ENCODE data around the gene FBLN2.
"Not testable (repeated sequence)": the region's sequence is repeated elsewhere in the genome, so short reads cannot be mapped to it uniquely, and the experiment has no call there.

FBLN2 gene

GRCh38 chr3:13548696-13549622 lies at the start of gene FBLN2:
Gene FBLN2 (plus strand): TSS chr3:13549125. CDS start chr3:13570356, 21,231 bp downstream.
- no peak for TF ChIP-seq CTCF (IDR thresholded peaks at IDR 0.05; ENCODE audit: low read depth, low read length)
- peak within 1 kb of the TSS; percentile 24 to 43 for H3K4me3 ChIP-seq (replicated peaks in 1 of 2; ENCODE audit: low read depth in 2 of 2, low read length in 2 of 2)
- DNase-seq (ENCODE audit: low read depth in 2 of 2), result peak in 1 of 2 donors; percentile 74

GRCh38 chr3:13499246-13499645 lies 49.7 kb upstream of the FBLN2 start:
- DNase-seq (ENCODE audit: low read depth in 2 of 2); H3K4me3 ChIP-seq (replicated peaks in 1 of 2; ENCODE audit: low read depth in 2 of 2, low read length in 2 of 2): not testable (repeated sequence)

GRCh38 chr3:13500133-13500885 lies 48.6 kb upstream of the FBLN2 start:
- TF ChIP-seq CTCF (IDR thresholded peaks at IDR 0.05; ENCODE audit: low read depth, low read length), result peak; percentile 62
- no peak overlapping the region for H3K4me3 ChIP-seq (replicated peaks in 1 of 2; ENCODE audit: low read depth in 2 of 2, low read length in 2 of 2)
- peak; percentile 13 to 25 for DNase-seq (ENCODE audit: low read depth in 2 of 2)

- no peak overlapping the region for H3K4me3 ChIP-seq (replicated peaks in 1 of 2; ENCODE audit: low read depth in 2 of 2, low read length in 2 of 2)
- no peak for TF ChIP-seq CTCF (IDR thresholded peaks at IDR 0.05; ENCODE audit: low read depth, low read length)
- no peak for DNase-seq (ENCODE audit: low read depth in 2 of 2)
Observed at GRCh38 chr3:13501056-13501455, 47.9 kb upstream of the FBLN2 start.

DNA sequence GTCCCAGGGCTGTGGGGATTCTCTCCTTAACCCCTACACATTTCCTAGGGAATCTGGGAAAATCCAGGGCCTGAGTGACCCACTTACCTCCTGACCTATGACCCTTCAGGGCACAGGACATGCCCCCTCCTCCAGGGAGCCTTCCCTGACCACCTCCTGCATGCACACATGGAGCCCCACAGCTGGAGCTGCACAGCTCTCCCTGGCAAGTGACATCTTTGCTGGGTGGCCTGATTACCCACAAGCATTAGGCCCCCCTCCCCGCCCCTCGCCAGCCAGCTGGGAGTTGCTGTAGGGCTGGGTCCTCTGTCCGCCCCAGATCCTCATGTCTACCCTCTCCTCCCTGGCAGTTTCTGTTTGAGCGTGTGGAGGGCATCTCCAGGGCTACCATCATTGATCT lies 47.4 kb upstream of the FBLN2 start:
- H3K4me3 ChIP-seq (replicated peaks in 1 of 2; ENCODE audit: low read depth in 2 of 2, low read length in 2 of 2), result no peak overlapping the region
- no peak for TF ChIP-seq CTCF (IDR thresholded peaks at IDR 0.05; ENCODE audit: low read depth, low read length)
- DNase-seq (ENCODE audit: low read depth in 2 of 2), result no peak

DNA sequence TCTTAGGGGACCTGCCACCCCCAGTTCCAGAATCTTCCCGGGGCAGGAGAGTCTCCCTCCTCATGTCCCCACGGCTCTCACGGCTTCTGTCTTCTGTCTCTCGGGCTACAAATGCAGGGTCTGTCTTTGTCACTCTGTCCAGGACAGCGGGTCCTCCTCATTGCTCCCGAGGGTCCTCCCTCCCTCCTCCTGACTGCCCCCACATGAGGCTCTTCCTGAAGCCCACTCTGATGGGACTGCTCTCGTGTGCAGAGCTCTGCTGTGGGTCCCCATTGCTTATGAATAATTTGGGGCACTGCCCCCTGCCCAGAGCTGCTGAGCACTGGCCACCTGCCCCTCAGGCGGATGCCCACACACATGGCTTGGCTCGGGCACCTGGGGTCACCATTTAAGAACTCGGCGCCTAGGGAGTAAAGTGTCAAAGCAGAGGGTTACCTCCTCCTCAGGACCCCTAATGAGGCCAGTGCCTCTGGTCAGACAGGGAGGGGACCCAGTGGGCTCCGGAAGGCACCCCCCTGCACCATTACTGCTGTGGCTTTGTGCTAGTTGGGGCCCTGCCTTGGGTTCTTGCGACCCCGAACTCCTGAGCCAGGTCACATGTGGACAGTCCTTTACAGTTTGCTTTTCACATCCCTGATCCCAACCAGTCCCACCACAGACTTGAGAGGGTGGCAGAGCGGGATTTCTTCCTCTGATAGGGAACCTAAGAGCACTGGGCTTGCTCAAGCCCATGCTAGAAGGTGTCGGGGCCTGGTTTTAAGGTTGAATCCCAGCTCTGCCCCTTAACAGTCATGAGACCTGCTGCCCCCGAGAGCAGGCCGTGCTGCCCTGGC lies 46.8 kb upstream of the FBLN2 start:
- no peak overlapping the region for H3K4me3 ChIP-seq (replicated peaks in 1 of 2; ENCODE audit: low read depth in 2 of 2, low read length in 2 of 2)
- no peak for TF ChIP-seq CTCF (IDR thresholded peaks at IDR 0.05; ENCODE audit: low read depth, low read length)
- DNase-seq (ENCODE audit: low read depth in 2 of 2), result no peak

Data from cardiac fibroblast (primary cell).